ENCODE data around the gene CD6.

DNA sequence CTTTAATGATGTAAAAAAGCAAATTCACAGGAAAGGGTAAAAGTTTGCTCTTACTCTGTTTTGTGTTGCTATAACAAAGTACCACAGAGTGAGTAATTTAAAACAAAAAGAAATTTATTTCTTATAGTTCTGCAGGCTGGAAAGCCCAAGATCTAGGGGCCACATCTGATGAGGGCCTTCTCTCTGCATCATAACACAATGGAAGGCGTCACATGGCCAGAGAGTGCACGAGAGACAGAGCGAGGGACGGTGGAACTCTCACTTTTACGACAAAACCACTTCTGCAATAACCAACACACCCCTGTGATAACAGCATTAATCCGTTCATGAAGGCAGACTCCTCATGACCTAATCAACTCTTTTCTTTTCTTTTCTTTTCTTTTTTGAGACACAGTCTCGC lies 31.1 kb downstream of the CD6 start:
- no peak for TF ChIP-seq POLR2A (IDR thresholded peaks at IDR 0.05; ENCODE audit: low read depth, low read length)
- TF ChIP-seq, protein P1, sequence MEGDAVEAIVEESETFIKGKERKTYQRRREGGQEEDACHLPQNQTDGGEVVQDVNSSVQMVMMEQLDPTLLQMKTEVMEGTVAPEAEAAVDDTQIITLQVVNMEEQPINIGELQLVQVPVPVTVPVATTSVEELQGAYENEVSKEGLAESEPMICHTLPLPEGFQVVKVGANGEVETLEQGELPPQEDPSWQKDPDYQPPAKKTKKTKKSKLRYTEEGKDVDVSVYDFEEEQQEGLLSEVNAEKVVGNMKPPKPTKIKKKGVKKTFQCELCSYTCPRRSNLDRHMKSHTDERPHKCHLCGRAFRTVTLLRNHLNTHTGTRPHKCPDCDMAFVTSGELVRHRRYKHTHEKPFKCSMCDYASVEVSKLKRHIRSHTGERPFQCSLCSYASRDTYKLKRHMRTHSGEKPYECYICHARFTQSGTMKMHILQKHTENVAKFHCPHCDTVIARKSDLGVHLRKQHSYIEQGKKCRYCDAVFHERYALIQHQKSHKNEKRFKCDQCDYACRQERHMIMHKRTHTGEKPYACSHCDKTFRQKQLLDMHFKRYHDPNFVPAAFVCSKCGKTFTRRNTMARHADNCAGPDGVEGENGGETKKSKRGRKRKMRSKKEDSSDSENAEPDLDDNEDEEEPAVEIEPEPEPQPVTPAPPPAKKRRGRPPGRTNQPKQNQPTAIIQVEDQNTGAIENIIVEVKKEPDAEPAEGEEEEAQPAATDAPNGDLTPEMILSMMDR (IDR thresholded peaks at IDR 0.05; ENCODE audit: extremely low read depth in 1 of 2, insufficient read depth in 1 of 2, low read depth in 1 of 2, low read length in 2 of 2): no peak
- no peak for TF ChIP-seq EZH2 (IDR thresholded peaks at IDR 0.05; ENCODE audit: borderline replicate concordance, low read depth, low read length, severe bottlenecking)
- TF ChIP-seq MYC (IDR thresholded peaks at IDR 0.05; ENCODE audit: low read depth, low read length): no peak
- TF ChIP-seq POLR2AphosphoS5 (IDR thresholded peaks at IDR 0.05; ENCODE audit: insufficient read depth, low read depth, low read length): no peak
- TF ChIP-seq JUN (IDR thresholded peaks at IDR 0.05; ENCODE audit: borderline replicate concordance, insufficient read depth, insufficient read length, low read depth): no peak
